ENCODE results near the gene PEPD.

The PEPD gene

GRCh38 chr19:33386361-33386858 lies 135.2 kb downstream of the PEPD start:
- Histone ChIP-seq H3K9me3 (ENCODE audit: control insufficient read depth in 1 of 2, low read length in 2 of 2) (no peaks in the 10 kb centered on the region), H3K4me3 (ENCODE audit: low read depth in 1 of 2, low read length in 2 of 2) (no peak overlapping the region), H3K4me1 (ENCODE audit: control insufficient read depth in 1 of 2, insufficient read depth in 2 of 2, low read length in 2 of 2) (peaks cover 0 to 33% of the 10 kb centered on the region in 2 donors), H3K27me3 (ENCODE audit: low read depth, low read length) (no peaks in the 10 kb centered on the region), H3K27ac (ENCODE audit: low read length) (no peak overlapping the region), H3K36me3 (ENCODE audit: control insufficient read depth in 1 of 2, insufficient read depth in 2 of 2, low read length in 2 of 2) (peaks cover 0 to 22% of the 10 kb centered on the region in 2 donors)

GRCh38 chr19:33385956-33386355 lies 135.6 kb downstream of the PEPD start:
- H3K27me3 ChIP-seq (ENCODE audit: low read depth, low read length) = no peaks in the 10 kb centered on the region
- H3K4me3 ChIP-seq (ENCODE audit: low read depth in 1 of 2, low read length in 2 of 2) = no peak overlapping the region
- peaks cover 0 to 29% of the 10 kb centered on the region in 2 donors for H3K4me1 ChIP-seq (ENCODE audit: control insufficient read depth in 1 of 2, insufficient read depth in 2 of 2, low read length in 2 of 2)
- H3K27ac ChIP-seq (ENCODE audit: low read length) = no peak overlapping the region
- no peaks in the 10 kb centered on the region for H3K9me3 ChIP-seq (ENCODE audit: control insufficient read depth in 1 of 2, low read length in 2 of 2)
- peaks cover 3 to 22% of the 10 kb centered on the region in 2 donors for H3K36me3 ChIP-seq (ENCODE audit: control insufficient read depth in 1 of 2, insufficient read depth in 2 of 2, low read length in 2 of 2)

GRCh38 chr19:33384983-33385382 lies 136.6 kb downstream of the PEPD start:
- Histone ChIP-seq H3K9me3 (ENCODE audit: control insufficient read depth in 1 of 2, low read length in 2 of 2) (no peaks in the 10 kb centered on the region), H3K27ac (ENCODE audit: low read length) (no peak overlapping the region), H3K4me1 (ENCODE audit: control insufficient read depth in 1 of 2, insufficient read depth in 2 of 2, low read length in 2 of 2) (peaks cover 0 to 20% of the 10 kb centered on the region in 2 donors), H3K4me3 (ENCODE audit: low read depth in 1 of 2, low read length in 2 of 2) (no peak overlapping the region), H3K27me3 (ENCODE audit: low read depth, low read length) (no peaks in the 10 kb centered on the region), H3K36me3 (ENCODE audit: control insufficient read depth in 1 of 2, insufficient read depth in 2 of 2, low read length in 2 of 2) (peaks cover 4 to 22% of the 10 kb centered on the region in 2 donors)

- Histone ChIP-seq H3K4me1 (ENCODE audit: control insufficient read depth in 1 of 2, insufficient read depth in 2 of 2, low read length in 2 of 2) (peaks cover 0 to 8% of the 10 kb centered on the region in 2 donors), H3K36me3 (ENCODE audit: control insufficient read depth in 1 of 2, insufficient read depth in 2 of 2, low read length in 2 of 2) (peaks cover 13 to 32% of the 10 kb centered on the region in 2 donors), H3K27me3 (ENCODE audit: low read depth, low read length) (no peaks in the 10 kb centered on the region), H3K4me3 (ENCODE audit: low read depth in 1 of 2, low read length in 2 of 2) (no peak overlapping the region), H3K9me3 (ENCODE audit: control insufficient read depth in 1 of 2, low read length in 2 of 2) (no peaks in the 10 kb centered on the region), H3K27ac (ENCODE audit: low read length) (no peak overlapping the region)
Observed at GRCh38 chr19:33383720-33384292, 137.8 kb downstream of the PEPD start.

GRCh38 chr19:33382982-33383381 lies 138.6 kb downstream of the PEPD start:
- no peaks in the 10 kb centered on the region for H3K9me3 ChIP-seq (ENCODE audit: control insufficient read depth in 1 of 2, low read length in 2 of 2)
- no peaks in the 10 kb centered on the region for H3K27me3 ChIP-seq (ENCODE audit: low read depth, low read length)
- H3K36me3 ChIP-seq (ENCODE audit: control insufficient read depth in 1 of 2, insufficient read depth in 2 of 2, low read length in 2 of 2) = peaks cover 15 to 30% of the 10 kb centered on the region in 2 donors
- H3K4me1 ChIP-seq (ENCODE audit: control insufficient read depth in 1 of 2, insufficient read depth in 2 of 2, low read length in 2 of 2) = peaks cover 0 to under 1% of the 10 kb centered on the region in 2 donors
- no peak overlapping the region for H3K4me3 ChIP-seq (ENCODE audit: low read depth in 1 of 2, low read length in 2 of 2)
- no peak overlapping the region for H3K27ac ChIP-seq (ENCODE audit: low read length)

GRCh38 chr19:33382006-33382405 lies 139.6 kb downstream of the PEPD start:
- H3K27ac ChIP-seq (ENCODE audit: low read length) = no peak overlapping the region
- H3K9me3 ChIP-seq (ENCODE audit: control insufficient read depth in 1 of 2, low read length in 2 of 2) = no peaks in the 10 kb centered on the region
- peaks cover 15 to 20% of the 10 kb centered on the region in 2 donors for H3K36me3 ChIP-seq (ENCODE audit: control insufficient read depth in 1 of 2, insufficient read depth in 2 of 2, low read length in 2 of 2)
- H3K4me1 ChIP-seq (ENCODE audit: control insufficient read depth in 1 of 2, insufficient read depth in 2 of 2, low read length in 2 of 2) = peaks cover 0 to 2% of the 10 kb centered on the region in 2 donors
- no peaks in the 10 kb centered on the region for H3K27me3 ChIP-seq (ENCODE audit: low read depth, low read length)
- no peak overlapping the region for H3K4me3 ChIP-seq (ENCODE audit: low read depth in 1 of 2, low read length in 2 of 2)

- Histone ChIP-seq H3K4me1 (ENCODE audit: control insufficient read depth in 1 of 2, insufficient read depth in 2 of 2, low read length in 2 of 2) (peaks cover 4 to 9% of the 10 kb centered on the region in 2 donors), H3K27me3 (ENCODE audit: low read depth, low read length) (no peaks in the 10 kb centered on the region), H3K4me3 (ENCODE audit: low read depth in 1 of 2, low read length in 2 of 2) (no peak overlapping the region), H3K27ac (ENCODE audit: low read length) (no peak overlapping the region), H3K9me3 (ENCODE audit: control insufficient read depth in 1 of 2, low read length in 2 of 2) (no peaks in the 10 kb centered on the region), H3K36me3 (ENCODE audit: control insufficient read depth in 1 of 2, insufficient read depth in 2 of 2, low read length in 2 of 2) (peaks cover 11 to 15% of the 10 kb centered on the region in 2 donors)
Observed at GRCh38 chr19:33381101-33381500, 140.5 kb downstream of the PEPD start.

GRCh38 chr19:33379151-33379829 lies 142.3 kb downstream of the PEPD start:
- no peak overlapping the region for H3K4me3 ChIP-seq (ENCODE audit: low read depth in 1 of 2, low read length in 2 of 2)
- H3K36me3 ChIP-seq (ENCODE audit: control insufficient read depth in 1 of 2, insufficient read depth in 2 of 2, low read length in 2 of 2) = peaks cover 10 to 15% of the 10 kb centered on the region in 2 donors
- no peaks in the 10 kb centered on the region for H3K9me3 ChIP-seq (ENCODE audit: control insufficient read depth in 1 of 2, low read length in 2 of 2)
- H3K4me1 ChIP-seq (ENCODE audit: control insufficient read depth in 1 of 2, insufficient read depth in 2 of 2, low read length in 2 of 2) = peaks cover 18 to 19% of the 10 kb centered on the region in 2 donors
- no peaks in the 10 kb centered on the region for H3K27me3 ChIP-seq (ENCODE audit: low read depth, low read length)
- no peak overlapping the region for H3K27ac ChIP-seq (ENCODE audit: low read length)

GRCh38 chr19:33377586-33378475 lies 143.8 kb downstream of the PEPD start:
- H3K9me3 ChIP-seq (ENCODE audit: control insufficient read depth in 1 of 2, low read length in 2 of 2) = no peaks in the 10 kb centered on the region
- H3K27ac ChIP-seq (ENCODE audit: low read length) = peak overlapping the region; percentile 64
- peaks cover 18 to 19% of the 10 kb centered on the region in 2 donors for H3K4me1 ChIP-seq (ENCODE audit: control insufficient read depth in 1 of 2, insufficient read depth in 2 of 2, low read length in 2 of 2)
- no peak overlapping the region for H3K4me3 ChIP-seq (ENCODE audit: low read depth in 1 of 2, low read length in 2 of 2)
- no peaks in the 10 kb centered on the region for H3K27me3 ChIP-seq (ENCODE audit: low read depth, low read length)
- H3K36me3 ChIP-seq (ENCODE audit: control insufficient read depth in 1 of 2, insufficient read depth in 2 of 2, low read length in 2 of 2) = peaks cover 10 to 15% of the 10 kb centered on the region in 2 donors

- no peaks in the 10 kb centered on the region for H3K27me3 ChIP-seq (ENCODE audit: low read depth, low read length)
- peaks cover 18 to 19% of the 10 kb centered on the region in 2 donors for H3K4me1 ChIP-seq (ENCODE audit: control insufficient read depth in 1 of 2, insufficient read depth in 2 of 2, low read length in 2 of 2)
- H3K27ac ChIP-seq (ENCODE audit: low read length) = peak overlapping the region; percentile 64
- peaks cover 10 to 15% of the 10 kb centered on the region in 2 donors for H3K36me3 ChIP-seq (ENCODE audit: control insufficient read depth in 1 of 2, insufficient read depth in 2 of 2, low read length in 2 of 2)
- no peak overlapping the region for H3K4me3 ChIP-seq (ENCODE audit: low read depth in 1 of 2, low read length in 2 of 2)
- no peaks in the 10 kb centered on the region for H3K9me3 ChIP-seq (ENCODE audit: control insufficient read depth in 1 of 2, low read length in 2 of 2)
Observed at GRCh38 chr19:33376941-33377557, 144.5 kb downstream of the PEPD start.
